HUDEP-2 (cell line): ENCODE results near the gene KIAA0232.
"Not testable (repeated sequence)": the region's sequence is repeated elsewhere in the genome, so short reads cannot be mapped to it uniquely, and the experiment has no call there.

Experiments used
- DNase-seq, 76 experiments: peaks; one replicate each; lab custom pipeline; 2025; ENCODE audit not compliant: unreplicated experiment in 76 of 76; lab: John Stamatoyannopoulos, UW

Gene KIAA0232

GRCh38 chr4:6893449-6894085 lies 111.0 kb downstream of the KIAA0232 start:
- peak in 1 of 76 experiments; percentile 3 for DNase-seq

- no peak for DNase-seq
Measured at GRCh38 chr4:6894086-6894478, 111.6 kb downstream of the KIAA0232 start.

- no peak for DNase-seq
Measured at GRCh38 chr4:6894528-6895498, 112.3 kb downstream of the KIAA0232 start.

GRCh38 chr4:6896035-6896434 lies 113.5 kb downstream of the KIAA0232 start:
- DNase-seq: no peak

- no peak for DNase-seq
Measured at GRCh38 chr4:6898763-6899162, 116.2 kb downstream of the KIAA0232 start.

GRCh38 chr4:6900181-6900812 lies 117.8 kb downstream of the KIAA0232 start:
- no peak for DNase-seq

- no peak for DNase-seq
Measured at GRCh38 chr4:6900956-6901355, 118.4 kb downstream of the KIAA0232 start.

- no peak for DNase-seq
Measured at GRCh38 chr4:6901669-6902317, 119.3 kb downstream of the KIAA0232 start.

- DNase-seq: peak in 1 of 76 experiments; percentile 26
Measured at GRCh38 chr4:6902318-6903042, 120.0 kb downstream of the KIAA0232 start.

GRCh38 chr4:6905516-6906445 lies 123.3 kb downstream of the KIAA0232 start:
- no peak for DNase-seq

GRCh38 chr4:6906486-6906885 lies 124.0 kb downstream of the KIAA0232 start:
- DNase-seq: not testable (repeated sequence)

GRCh38 chr4:6907658-6908191 lies 125.2 kb downstream of the KIAA0232 start:
- peak in 6 of 76 experiments; percentile 0 to 20 (median 12) for DNase-seq

GRCh38 chr4:6908432-6909112 lies 126.0 kb downstream of the KIAA0232 start:
- DNase-seq: peak in 1 of 76 experiments; percentile 52

GRCh38 chr4:6909113-6909969 lies 126.8 kb downstream of the KIAA0232 start, which contains the start of gene TBC1D14:
Gene TBC1D14 (plus strand): TSS chr4:6909826. CDS start chr4:6923390, 13,564 bp downstream.
- DNase-seq: peak in 73 of 76 experiments; percentile 31 to 92 (median 70)

- peak in 8 of 76 experiments; percentile 13 to 47 (median 26) for DNase-seq
Measured at GRCh38 chr4:6909970-6910339, 127.4 kb downstream of the KIAA0232 start.

GRCh38 chr4:6910340-6910959 lies 127.9 kb downstream of the KIAA0232 start:
- DNase-seq: peak in 25 of 76 experiments; percentile 9 to 51 (median 30)
